ENCODE data around the gene SLC28A2.

- TF ChIP-seq RNF2 (IDR thresholded peaks at IDR 0.05; ENCODE audit: borderline replicate concordance, low read depth), result no peak
- TF ChIP-seq, protein P1, sequence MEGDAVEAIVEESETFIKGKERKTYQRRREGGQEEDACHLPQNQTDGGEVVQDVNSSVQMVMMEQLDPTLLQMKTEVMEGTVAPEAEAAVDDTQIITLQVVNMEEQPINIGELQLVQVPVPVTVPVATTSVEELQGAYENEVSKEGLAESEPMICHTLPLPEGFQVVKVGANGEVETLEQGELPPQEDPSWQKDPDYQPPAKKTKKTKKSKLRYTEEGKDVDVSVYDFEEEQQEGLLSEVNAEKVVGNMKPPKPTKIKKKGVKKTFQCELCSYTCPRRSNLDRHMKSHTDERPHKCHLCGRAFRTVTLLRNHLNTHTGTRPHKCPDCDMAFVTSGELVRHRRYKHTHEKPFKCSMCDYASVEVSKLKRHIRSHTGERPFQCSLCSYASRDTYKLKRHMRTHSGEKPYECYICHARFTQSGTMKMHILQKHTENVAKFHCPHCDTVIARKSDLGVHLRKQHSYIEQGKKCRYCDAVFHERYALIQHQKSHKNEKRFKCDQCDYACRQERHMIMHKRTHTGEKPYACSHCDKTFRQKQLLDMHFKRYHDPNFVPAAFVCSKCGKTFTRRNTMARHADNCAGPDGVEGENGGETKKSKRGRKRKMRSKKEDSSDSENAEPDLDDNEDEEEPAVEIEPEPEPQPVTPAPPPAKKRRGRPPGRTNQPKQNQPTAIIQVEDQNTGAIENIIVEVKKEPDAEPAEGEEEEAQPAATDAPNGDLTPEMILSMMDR (IDR thresholded peaks at IDR 0.05), result no peak
- no peak for TF ChIP-seq RAD21 (conservative IDR thresholded peaks at IDR 0.05 in 1 of 2, IDR thresholded peaks at IDR 0.05 in 1 of 2)
- TF ChIP-seq MAZ (IDR thresholded peaks at IDR 0.05; ENCODE audit: borderline replicate concordance, low read depth, low read length), result no peak
- TF ChIP-seq POLR2A (IDR thresholded peaks at IDR 0.05; ENCODE audit: low read length), result peak; percentile 62
- TF ChIP-seq TFCP2L1 (CRISPR knock-in tag; IDR thresholded peaks at IDR 0.05), result no peak
- no peak for TF ChIP-seq ESRRA (IDR thresholded peaks at IDR 0.05; ENCODE audit: borderline replicate concordance, low read length)
- TF ChIP-seq, protein P2, sequence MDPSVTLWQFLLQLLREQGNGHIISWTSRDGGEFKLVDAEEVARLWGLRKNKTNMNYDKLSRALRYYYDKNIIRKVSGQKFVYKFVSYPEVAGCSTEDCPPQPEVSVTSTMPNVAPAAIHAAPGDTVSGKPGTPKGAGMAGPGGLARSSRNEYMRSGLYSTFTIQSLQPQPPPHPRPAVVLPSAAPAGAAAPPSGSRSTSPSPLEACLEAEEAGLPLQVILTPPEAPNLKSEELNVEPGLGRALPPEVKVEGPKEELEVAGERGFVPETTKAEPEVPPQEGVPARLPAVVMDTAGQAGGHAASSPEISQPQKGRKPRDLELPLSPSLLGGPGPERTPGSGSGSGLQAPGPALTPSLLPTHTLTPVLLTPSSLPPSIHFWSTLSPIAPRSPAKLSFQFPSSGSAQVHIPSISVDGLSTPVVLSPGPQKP (IDR thresholded peaks at IDR 0.05; ENCODE audit: low read depth, low read length), result no peak
- TF ChIP-seq HOXA7 (CRISPR knock-in tag; IDR thresholded peaks at IDR 0.05), result no peak
- no peak for TF ChIP-seq HDAC2 (IDR thresholded peaks at IDR 0.05)
- no peak for TF ChIP-seq NFE2L2 (conservative IDR thresholded peaks at IDR 0.05; ENCODE audit: low read length)
- TF ChIP-seq MAX (IDR thresholded peaks at IDR 0.05), result peak; percentile 50; the same call in 1 of the 2 replicates
- TF ChIP-seq RFX5 (IDR thresholded peaks at IDR 0.05), result 0 out of 2 replicates have a peak, but pooled peaks have one; percentile 26
- no peak for TF ChIP-seq MYC (IDR thresholded peaks at IDR 0.05; ENCODE audit: borderline replicate concordance, low read length)
Observed at GRCh38 chr15:45279024-45279698, 27.1 kb downstream of the SLC28A2 start.
